Suprapubic skin (tissue), 4 donors: ENCODE results near the gene PSAP. TPM values are rescaled to one million over a fixed set of nuclear protein-coding genes. Genes with fewer than 3 reads are reported as not detected.

Experiments used
- DNase-seq, 2 donors: peaks; one replicate each; pipeline ENCODE4 v3.0.0-alpha.2; 2019; ENCODE audit warnings: low spot score in 2 of 2
- H3K27ac ChIP-seq: fragments of 200-600 bp; sonication (generic); one replicate; pipeline ENCODE4 v1.5.1; 2019
- H3K27me3 ChIP-seq: fragments of 200-600 bp; sonication (generic); one replicate; pipeline ENCODE4 v1.5.1; 2019
- H3K36me3 ChIP-seq: fragments of 200-600 bp; sonication (generic); one replicate; pipeline ENCODE4 v1.5.1; 2019
- H3K4me1 ChIP-seq: fragments of 200-600 bp; sonication (generic); one replicate; pipeline ENCODE4 v1.5.1; 2019
- H3K4me3 ChIP-seq: fragments of 200-600 bp; sonication (generic); one replicate; pipeline ENCODE4 v1.5.1; 2019; ENCODE audit warnings: mild to moderate bottlenecking
- H3K9me3 ChIP-seq: fragments of 200-600 bp; sonication (generic); one replicate; pipeline ENCODE4 v1.5.1; 2019
- CTCF ChIP-seq, 2 donors: fragments of 200-600 bp in 1 of 2; fragments of 450-650 bp in 1 of 2; sonication (generic) in 1 of 2; IDR thresholded peaks; one replicate each; pipeline ENCODE4 v1.5.1; 2016 to 2019; ENCODE audit warnings: antibody characterized with exemption in 2 of 2, mild to moderate bottlenecking in 1 of 2, moderate library complexity in 1 of 2
- EP300 ChIP-seq: sonication (generic); formaldehyde crosslinking; IDR thresholded peaks from one replicate; pipeline ENCODE4 v1.6.1; 2017; ENCODE audit warnings: antibody characterized with exemption
- POLR2A ChIP-seq, 2 donors: fragments of 450-650 bp; IDR thresholded peaks; one replicate each; pipeline ENCODE4 v1.6.1; 2017; ENCODE audit warnings: antibody characterized with exemption in 2 of 2, mild to moderate bottlenecking in 2 of 2, moderate library complexity in 2 of 2
- POLR2AphosphoS5 ChIP-seq, 3 donors: sonication (generic); formaldehyde crosslinking; IDR thresholded peaks; one replicate each; pipeline ENCODE4 v1.6.1; 2017; ENCODE audit warnings: antibody characterized with exemption in 3 of 3
- WGBS: methylation state at CpG from one replicate; pipeline ENCODE4 v1.1.5; 2018; 5-methylcytosine and 5-hydroxymethylcytosine counted together
- total RNA-seq, 4 donors: library from RNA; depleted of rRNA; stranded (reverse); fragments of >200 nt; gene quantifications; one replicate each; pipeline ENCODE4 v1.1.0, GENCODE V29; 2016

Gene PSAP
- total RNA-seq, 4 donors from 2014 or later, result 391 to 548 (median 468) TPM

GRCh38 chr10:71801361-71801760 is 49.7 kb downstream of the PSAP start:
- H3K4me3 ChIP-seq, result no peak overlapping the region
- TF ChIP-seq POLR2A (IDR thresholded peaks at IDR 0.05) (no peak), CTCF (IDR thresholded peaks at IDR 0.05) (no peak), POLR2AphosphoS5 (IDR thresholded peaks at IDR 0.05) (no peak), EP300 (no peak)
- peaks cover 6% of the 10 kb centered on the region for H3K4me1 ChIP-seq
- H3K27ac ChIP-seq, result no peak overlapping the region
- 95% methylated on average over 9 of the region's 9 CpGs for WGBS
- no peaks in the 10 kb centered on the region for H3K9me3 ChIP-seq
- DNase-seq, result no peak
- no peaks in the 10 kb centered on the region for H3K36me3 ChIP-seq
- H3K27me3 ChIP-seq, result no peaks in the 10 kb centered on the region

- H3K36me3 ChIP-seq, result no peaks in the 10 kb centered on the region
- H3K4me3 ChIP-seq, result no peak overlapping the region
- no peak for TF ChIP-seq CTCF (IDR thresholded peaks at IDR 0.05)
- TF ChIP-seq POLR2AphosphoS5 (IDR thresholded peaks at IDR 0.05), result no peak
- TF ChIP-seq POLR2A (IDR thresholded peaks at IDR 0.05), result no peak
- no peaks in the 10 kb centered on the region for H3K9me3 ChIP-seq
- WGBS, result 45% methylated on average over 2 of the region's 3 CpGs
- no peak overlapping the region for H3K27ac ChIP-seq
- H3K4me1 ChIP-seq, result no peaks in the 10 kb centered on the region
- DNase-seq, result no peak
- H3K27me3 ChIP-seq, result no peaks in the 10 kb centered on the region
Measured at GRCh38 chr10:71799608-71800453, 51.2 kb downstream of the PSAP start.

- DNase-seq, result no peak
- Histone ChIP-seq H3K4me3 (no peak overlapping the region), H3K27ac (no peak overlapping the region), H3K27me3 (no peaks in the 10 kb centered on the region), H3K36me3 (no peaks in the 10 kb centered on the region), H3K9me3 (no peaks in the 10 kb centered on the region), H3K4me1 (no peaks in the 10 kb centered on the region)
- 96% methylated on average over 3 of the region's 10 CpGs for WGBS
- TF ChIP-seq CTCF (IDR thresholded peaks at IDR 0.05) (no peak), POLR2A (IDR thresholded peaks at IDR 0.05) (no peak), EP300 (no peak), POLR2AphosphoS5 (IDR thresholded peaks at IDR 0.05) (no peak)
Measured at GRCh38 chr10:71799112-71799511, 51.9 kb downstream of the PSAP start.

- Histone ChIP-seq H3K36me3 (no peaks in the 10 kb centered on the region), H3K4me3 (no peak overlapping the region), H3K27me3 (no peaks in the 10 kb centered on the region), H3K9me3 (no peaks in the 10 kb centered on the region), H3K27ac (no peak overlapping the region), H3K4me1 (no peaks in the 10 kb centered on the region)
- DNase-seq, result no peak
- TF ChIP-seq POLR2A (IDR thresholded peaks at IDR 0.05) (no peak), EP300 (no peak)
- WGBS, result no CpG with 5 or more reads among the region's 6 CpGs
Measured at GRCh38 chr10:71798308-71798624, 52.8 kb downstream of the PSAP start.

- WGBS, result 70% methylated on average over 10 of the region's 10 CpGs
Measured at GRCh38 chr10:71797533-71798307, 53.3 kb downstream of the PSAP start.

More at GRCh38 chr10:71797533-71798307, 53.3 kb downstream of the PSAP start:
- DNase-seq, result peak in 1 of 2 donors; percentile 71
- H3K9me3 ChIP-seq, result no peaks in the 10 kb centered on the region
- H3K27me3 ChIP-seq, result no peaks in the 10 kb centered on the region
- H3K27ac ChIP-seq, result no peak overlapping the region
- TF ChIP-seq POLR2AphosphoS5 (IDR thresholded peaks at IDR 0.05), result no peak
- TF ChIP-seq EP300, result no peak
- TF ChIP-seq CTCF (IDR thresholded peaks at IDR 0.05), result no peak
- TF ChIP-seq POLR2A (IDR thresholded peaks at IDR 0.05), result no peak
- no peaks in the 10 kb centered on the region for H3K4me1 ChIP-seq
- no peaks in the 10 kb centered on the region for H3K36me3 ChIP-seq
- no peak overlapping the region for H3K4me3 ChIP-seq
